Non-pigmented ciliary epithelial cell (primary cell): Measurements from ENCODE around the gene OLFM1.
"Not testable (repeated sequence)": the region's sequence is repeated elsewhere in the genome, so short reads cannot be mapped to it uniquely, and the experiment has no call there.

Source experiments
- DNase-seq: peaks from one replicate; pipeline ENCODE4 v3.0.0-alpha.2; 2010; ENCODE audit warnings: low read depth

The OLFM1 gene

DNA sequence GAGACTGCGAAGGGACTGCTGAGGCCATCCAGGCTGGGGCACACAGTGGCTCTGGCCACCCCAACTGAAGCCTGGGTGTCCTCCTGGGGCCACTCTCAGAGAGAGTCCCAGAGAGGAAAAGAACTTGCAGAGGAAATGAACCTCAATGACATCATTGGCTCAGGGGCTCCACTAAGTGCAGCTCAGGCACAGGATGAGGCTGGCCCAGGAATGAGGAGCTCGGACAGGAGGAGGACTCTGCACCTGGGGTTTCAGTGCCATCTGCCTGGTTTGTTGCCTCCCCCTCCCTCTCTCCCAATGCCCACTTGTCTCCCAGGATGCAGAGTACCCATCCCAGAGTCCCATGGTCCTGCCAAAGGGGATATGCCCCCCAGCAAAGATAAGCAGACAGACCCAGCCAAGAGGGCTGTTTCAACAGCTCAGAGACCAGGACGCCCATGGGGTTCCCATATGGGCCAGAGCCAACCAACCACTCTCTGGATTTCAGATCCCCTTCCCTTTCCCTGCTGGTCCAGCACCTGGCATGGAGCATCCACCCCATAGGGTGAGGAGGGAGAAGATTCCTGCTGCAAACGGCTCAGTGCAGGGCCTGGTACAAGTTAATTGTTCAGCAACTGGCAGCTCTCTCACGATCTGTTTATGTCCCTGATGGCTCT is 26.9 kb upstream of the OLFM1 start:
- no peak for DNase-seq

- DNase-seq: no peak
Observed at GRCh38 chr9:135061441-135061840, 26.0 kb upstream of the OLFM1 start.

DNA sequence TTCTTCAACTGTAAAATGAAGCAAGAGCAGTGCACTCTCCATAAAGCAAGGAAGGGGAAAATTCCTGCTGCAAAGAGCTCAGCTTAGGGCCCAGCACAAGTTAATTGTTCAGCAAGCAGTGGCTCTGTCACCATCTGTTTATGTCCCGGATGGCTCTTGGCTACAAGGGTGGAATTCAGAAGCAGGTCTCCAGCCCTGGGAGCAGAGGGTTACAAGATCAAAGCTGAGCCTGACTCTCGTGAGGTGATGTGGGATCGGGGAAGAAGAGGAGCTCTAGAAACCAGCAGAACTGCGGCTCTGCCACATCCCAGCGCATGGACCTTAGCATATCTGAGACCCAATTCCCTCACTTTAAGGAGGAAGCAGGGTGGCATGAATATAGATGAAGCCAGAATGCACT is 25.2 kb upstream of the OLFM1 start:
- DNase-seq: no peak

DNA sequence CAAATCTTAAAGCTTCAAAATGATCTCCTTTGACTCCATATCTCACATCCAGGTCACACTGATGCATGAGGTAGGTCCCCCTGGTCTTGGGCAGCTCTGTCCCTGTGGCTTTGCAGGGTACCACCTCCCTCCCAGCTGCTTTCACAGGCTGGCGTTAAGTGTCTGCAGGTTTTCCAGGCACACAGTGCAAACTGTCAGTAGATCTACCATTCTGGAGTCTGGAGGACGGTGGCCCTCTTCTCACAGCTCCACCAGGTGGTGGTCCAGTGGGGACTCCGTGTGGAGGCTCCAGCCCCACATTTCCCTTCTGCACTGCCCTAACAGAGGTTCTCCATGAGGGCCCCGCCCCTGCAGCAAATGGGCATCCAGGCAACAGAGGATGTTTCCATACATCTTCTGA is 24.0 kb upstream of the OLFM1 start:
- DNase-seq: not testable (repeated sequence)

DNA sequence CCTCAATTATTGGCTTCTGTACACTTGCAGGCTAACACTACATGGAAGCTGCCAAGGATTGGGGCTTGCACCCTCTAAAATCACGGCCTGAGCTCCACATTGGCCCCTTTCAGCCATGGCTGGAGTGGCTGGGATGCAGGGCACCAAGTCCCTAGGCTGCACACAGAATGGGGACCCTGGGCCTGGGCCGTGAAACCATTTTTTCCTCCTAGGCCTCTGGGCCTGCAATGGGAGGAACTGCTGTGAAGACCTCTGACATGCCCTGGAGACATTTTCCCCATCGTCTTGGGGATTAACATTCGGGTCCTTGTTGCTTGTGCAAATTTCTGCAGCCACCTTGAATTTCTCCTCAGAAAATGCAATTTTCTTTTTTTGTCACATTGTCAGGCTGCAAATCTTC is 23.6 kb upstream of the OLFM1 start:
- DNase-seq: not testable (repeated sequence)

DNA sequence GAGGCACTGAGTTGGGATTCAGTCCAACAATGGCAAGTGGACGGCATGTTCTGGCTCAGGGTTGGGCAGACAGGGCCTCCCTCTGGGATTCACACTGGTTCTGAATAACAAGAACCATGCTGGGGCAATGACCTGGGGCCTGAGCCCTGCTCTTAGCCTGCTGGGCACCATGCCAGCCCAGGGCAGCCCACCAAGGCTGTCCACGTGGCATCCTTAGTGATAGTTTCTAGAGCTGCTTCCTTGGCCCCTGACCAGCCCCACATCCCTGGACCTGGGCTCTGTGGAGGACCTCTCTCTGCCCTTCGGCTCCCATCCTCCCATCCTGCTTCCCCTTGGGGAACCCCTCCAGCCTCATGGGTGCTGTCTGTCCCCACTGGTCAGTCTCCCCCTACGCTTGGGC is 22.3 kb upstream of the OLFM1 start:
- DNase-seq: no peak

DNA sequence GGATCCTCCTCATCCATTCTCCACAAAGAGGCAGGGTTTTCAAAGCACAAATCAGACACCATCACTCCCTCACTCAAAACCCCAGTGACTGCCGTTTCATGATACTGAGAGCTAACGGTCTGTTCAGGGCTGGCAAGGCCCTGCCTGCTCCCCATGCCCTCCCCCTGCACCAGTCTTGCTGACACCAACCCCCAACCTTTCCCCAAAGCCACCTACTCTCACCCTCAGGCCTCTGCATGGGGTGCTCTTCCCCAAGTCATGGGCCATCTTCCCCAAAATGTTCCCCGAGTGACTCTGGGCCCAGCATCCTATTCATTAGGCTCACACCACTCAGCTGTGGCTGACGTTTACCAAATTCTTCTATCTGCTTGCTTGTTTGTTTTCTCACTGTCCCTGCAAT is 21.7 kb upstream of the OLFM1 start:
- DNase-seq: no peak

GRCh38 chr9:135066291-135066690 is 21.2 kb upstream of the OLFM1 start:
- no peak for DNase-seq

GRCh38 chr9:135067096-135067710 is 20.3 kb upstream of the OLFM1 start:
- no peak for DNase-seq

DNA sequence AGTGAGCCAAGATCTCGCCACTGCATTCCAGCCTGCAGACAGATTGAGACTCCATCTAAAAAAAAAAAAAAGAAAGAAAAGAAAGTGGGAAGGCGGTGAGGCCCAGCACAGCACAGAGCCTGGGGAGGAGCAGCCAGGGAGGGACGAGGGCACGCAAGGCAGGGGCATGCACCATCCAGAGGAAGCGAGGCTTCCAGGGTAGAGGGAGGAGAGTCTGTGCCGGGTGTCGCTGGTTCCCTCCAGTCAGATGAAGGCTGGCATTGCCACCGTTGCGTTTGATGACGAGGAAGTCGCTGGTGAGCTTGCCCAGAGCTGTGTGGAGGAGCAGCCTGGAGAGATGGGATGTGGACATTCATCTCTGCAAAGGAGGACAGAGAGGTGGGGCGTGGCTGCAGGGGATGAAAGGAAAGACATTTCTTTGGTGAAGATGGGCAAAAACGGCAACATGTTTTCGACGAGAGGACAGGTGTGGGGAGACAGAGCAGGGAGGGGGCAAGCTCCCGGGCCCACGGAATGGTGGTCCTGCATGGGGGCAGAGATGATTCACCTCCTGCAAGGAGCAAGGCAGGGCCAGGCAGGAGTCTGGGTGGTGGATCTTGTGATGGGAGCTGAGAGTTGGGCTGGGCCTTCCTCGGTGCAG is 18.6 kb upstream of the OLFM1 start:
- no peak for DNase-seq

- no peak for DNase-seq
Observed at GRCh38 chr9:135069558-135070197, 17.8 kb upstream of the OLFM1 start.

DNA sequence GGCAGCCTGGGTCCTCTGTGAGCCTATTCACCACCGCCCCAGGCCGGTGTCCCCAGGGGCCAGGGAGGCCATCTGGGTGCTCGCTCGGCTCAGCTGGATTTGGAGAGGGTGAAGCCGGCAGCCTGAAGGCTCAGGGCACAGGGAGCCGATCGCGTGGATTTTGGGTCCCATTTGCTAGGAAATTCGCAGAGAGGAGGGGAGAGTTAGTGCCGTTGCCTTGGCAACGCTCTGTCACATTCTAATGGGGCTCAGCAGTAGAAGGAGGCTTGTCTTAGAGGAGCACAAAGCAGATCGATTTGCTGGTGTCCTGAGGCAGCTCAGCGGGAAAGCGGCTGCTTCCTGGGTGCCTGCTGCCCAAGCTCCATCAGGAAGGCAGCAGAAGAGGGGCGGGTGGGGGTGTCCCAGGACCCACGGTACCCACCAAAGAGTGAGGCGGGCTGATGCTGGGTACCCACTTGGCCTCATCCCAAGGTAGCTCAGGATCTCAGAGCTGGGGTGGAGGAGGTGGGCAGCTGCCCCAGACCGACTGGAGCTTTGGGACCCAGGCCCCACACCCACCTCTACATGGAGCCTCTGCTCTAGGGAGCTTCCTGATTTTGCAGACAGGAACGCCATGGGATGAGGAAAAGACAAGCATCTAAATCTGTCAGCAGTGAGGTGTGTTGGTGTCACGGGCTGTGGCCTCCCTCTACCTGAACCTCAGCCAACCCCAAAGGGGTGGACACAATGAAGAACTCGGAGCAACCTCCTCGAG is 17.1 kb upstream of the OLFM1 start:
- no peak for DNase-seq

GRCh38 chr9:135070964-135071735 is 16.3 kb upstream of the OLFM1 start:
- DNase-seq: no peak

DNA sequence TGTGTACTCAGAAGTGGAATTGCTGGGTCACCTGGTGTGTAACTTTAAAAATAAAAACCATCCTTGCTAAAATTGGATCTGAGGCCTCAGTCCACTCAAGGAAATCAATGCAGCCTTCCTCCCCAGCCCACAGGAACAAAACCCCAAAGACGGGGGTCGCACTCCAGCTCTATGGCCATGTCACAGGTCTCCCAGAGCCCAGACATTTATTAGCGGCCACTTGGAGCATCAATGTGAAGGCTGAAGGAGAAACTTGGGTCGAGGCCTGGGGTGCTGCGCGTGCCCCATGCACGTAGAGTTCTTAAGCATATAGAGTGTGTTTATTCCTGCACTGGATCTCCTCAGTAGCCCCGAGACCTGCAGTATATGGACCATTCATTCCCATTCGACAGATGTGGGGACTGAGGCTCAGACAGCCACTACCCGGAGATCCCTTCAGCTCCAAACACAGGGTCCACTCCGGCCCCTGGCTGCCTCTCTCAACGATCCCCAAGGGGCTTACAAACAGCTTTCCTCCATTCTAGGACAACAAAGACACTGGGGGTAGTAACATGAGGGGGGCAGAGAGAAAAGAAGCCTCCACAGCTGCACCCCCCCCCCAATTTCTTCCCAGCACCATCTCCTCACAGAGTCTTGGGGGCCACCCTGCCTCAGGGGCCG is 14.3 kb upstream of the OLFM1 start:
- no peak for DNase-seq

DNA sequence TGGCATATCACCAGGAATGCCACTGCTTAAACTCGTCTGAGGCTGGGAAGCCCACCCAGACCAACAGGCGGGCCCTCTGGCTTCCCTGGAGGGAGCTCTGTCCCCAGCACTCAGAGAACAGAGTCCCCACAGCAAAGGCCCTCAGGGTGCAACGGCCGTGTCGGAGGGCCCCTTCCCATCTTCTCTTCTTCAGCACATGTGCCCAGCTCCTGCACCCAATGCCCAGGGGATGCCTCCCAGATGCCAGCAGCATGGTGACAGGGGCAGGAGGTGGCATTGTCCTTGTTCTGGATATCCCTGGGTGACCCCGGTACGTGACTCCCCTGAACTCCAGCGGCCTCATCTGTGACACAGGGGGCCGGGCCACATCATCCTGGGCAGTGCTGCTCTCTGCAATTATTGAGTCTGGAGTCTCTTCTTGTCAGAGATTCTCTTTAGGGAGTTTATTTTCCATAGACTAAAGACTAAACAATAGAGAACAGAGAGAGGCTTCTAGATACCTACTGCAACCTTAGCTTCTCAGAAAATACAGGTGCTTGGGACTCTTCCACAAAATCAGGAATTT is 13.6 kb upstream of the OLFM1 start:
- no peak for DNase-seq

GRCh38 chr9:135074354-135075233 is 12.9 kb upstream of the OLFM1 start:
- no peak for DNase-seq

DNA sequence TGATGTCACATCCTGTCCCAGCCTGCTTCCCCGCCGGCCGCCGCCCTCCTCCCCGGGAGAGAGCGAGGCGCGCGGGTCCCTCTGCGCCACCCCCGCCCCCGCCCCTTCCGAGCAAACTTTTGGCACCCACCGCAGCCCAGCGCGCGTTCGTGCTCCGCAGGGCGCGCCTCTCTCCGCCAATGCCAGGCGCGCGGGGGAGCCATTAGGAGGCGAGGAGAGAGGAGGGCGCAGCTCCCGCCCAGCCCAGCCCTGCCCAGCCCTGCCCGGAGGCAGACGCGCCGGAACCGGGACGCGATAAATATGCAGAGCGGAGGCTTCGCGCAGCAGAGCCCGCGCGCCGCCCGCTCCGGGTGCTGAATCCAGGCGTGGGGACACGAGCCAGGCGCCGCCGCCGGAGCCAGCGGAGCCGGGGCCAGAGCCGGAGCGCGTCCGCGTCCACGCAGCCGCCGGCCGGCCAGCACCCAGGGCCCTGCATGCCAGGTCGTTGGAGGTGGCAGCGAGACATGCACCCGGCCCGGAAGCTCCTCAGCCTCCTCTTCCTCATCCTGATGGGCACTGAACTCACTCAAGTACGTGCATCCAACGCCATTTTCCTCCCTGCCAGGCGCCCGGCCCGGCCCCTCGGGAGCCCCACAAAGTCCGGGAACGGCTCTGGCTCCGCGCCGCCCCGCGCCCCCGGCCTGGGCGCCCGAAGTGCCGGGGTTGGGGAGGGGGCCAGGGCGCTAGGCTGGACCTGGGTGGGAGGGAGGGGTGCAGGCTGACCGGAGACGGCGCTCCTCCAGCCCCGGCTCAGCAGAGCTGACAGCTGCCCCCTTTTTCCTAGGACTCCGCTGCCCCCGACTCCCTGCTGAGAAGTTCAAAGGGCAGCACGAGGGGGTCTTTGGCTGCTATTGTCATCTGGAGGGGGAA is 12.0 kb upstream of the OLFM1 start:
- no peak for DNase-seq

- DNase-seq: no peak
Observed at GRCh38 chr9:135076143-135076875, 11.2 kb upstream of the OLFM1 start.
